Measurements from ENCODE around the gene ZNF516.

Gene ZNF516

DNA sequence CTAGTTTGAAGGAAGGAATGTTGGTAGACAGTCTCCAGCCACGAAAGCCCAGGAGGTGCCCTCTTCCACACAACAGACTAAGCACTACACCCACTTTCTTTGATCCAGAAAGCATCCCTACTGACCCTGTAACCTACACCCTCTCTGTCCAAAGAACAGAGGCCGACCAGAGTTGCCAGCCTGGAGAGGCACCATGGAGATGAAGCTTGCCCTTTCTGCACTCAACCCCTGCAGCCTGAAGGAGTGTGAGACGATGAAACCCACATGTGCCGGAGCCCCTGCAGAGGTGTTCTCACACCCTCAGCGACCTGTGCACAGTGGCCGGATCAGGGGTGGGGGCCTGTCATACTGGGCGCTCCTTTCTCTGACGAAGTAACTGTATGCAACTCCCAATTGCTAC lies 136.3 kb downstream of the ZNF516 start:
- H3K4me1 ChIP-seq (ENCODE audit: control insufficient read depth, insufficient read depth, low read length): no peaks in the 10 kb centered on the region
- ChIA-PET POLR2A (no interaction called here), CTCF (no interaction called here)
- H3K36me3 ChIP-seq (ENCODE audit: control insufficient read depth in 2 of 2, insufficient read depth in 1 of 2, low read length in 2 of 2): peaks cover 0 to 38% of the 10 kb centered on the region in 2 experiments; a peak in 1 of 3 replicates
- no peak for TF ChIP-seq ZNF837 (tag by site-specific recombination; IDR thresholded peaks at IDR 0.05)
- no peak for TF ChIP-seq ZNF785 (tag by site-specific recombination; IDR thresholded peaks at IDR 0.05)
- TF ChIP-seq ZSCAN16 (tag by site-specific recombination; IDR thresholded peaks at IDR 0.05): no peak
- no peak for TF ChIP-seq ZNF394 (tag by site-specific recombination; IDR thresholded peaks at IDR 0.05; ENCODE audit: borderline replicate concordance)
- no peak for TF ChIP-seq ZNF530 (tag by site-specific recombination; IDR thresholded peaks at IDR 0.05; ENCODE audit: low read depth)
- no peak for TF ChIP-seq ZNF626 (tag by site-specific recombination; IDR thresholded peaks at IDR 0.05)
- TF ChIP-seq ZNF274 (IDR thresholded peaks at IDR 0.05; ENCODE audit: low read length): no peak
- no peak for TF ChIP-seq ZNF274 (tag by site-specific recombination; IDR thresholded peaks at IDR 0.05; ENCODE audit: borderline replicate concordance)
- TF ChIP-seq, protein P1, sequence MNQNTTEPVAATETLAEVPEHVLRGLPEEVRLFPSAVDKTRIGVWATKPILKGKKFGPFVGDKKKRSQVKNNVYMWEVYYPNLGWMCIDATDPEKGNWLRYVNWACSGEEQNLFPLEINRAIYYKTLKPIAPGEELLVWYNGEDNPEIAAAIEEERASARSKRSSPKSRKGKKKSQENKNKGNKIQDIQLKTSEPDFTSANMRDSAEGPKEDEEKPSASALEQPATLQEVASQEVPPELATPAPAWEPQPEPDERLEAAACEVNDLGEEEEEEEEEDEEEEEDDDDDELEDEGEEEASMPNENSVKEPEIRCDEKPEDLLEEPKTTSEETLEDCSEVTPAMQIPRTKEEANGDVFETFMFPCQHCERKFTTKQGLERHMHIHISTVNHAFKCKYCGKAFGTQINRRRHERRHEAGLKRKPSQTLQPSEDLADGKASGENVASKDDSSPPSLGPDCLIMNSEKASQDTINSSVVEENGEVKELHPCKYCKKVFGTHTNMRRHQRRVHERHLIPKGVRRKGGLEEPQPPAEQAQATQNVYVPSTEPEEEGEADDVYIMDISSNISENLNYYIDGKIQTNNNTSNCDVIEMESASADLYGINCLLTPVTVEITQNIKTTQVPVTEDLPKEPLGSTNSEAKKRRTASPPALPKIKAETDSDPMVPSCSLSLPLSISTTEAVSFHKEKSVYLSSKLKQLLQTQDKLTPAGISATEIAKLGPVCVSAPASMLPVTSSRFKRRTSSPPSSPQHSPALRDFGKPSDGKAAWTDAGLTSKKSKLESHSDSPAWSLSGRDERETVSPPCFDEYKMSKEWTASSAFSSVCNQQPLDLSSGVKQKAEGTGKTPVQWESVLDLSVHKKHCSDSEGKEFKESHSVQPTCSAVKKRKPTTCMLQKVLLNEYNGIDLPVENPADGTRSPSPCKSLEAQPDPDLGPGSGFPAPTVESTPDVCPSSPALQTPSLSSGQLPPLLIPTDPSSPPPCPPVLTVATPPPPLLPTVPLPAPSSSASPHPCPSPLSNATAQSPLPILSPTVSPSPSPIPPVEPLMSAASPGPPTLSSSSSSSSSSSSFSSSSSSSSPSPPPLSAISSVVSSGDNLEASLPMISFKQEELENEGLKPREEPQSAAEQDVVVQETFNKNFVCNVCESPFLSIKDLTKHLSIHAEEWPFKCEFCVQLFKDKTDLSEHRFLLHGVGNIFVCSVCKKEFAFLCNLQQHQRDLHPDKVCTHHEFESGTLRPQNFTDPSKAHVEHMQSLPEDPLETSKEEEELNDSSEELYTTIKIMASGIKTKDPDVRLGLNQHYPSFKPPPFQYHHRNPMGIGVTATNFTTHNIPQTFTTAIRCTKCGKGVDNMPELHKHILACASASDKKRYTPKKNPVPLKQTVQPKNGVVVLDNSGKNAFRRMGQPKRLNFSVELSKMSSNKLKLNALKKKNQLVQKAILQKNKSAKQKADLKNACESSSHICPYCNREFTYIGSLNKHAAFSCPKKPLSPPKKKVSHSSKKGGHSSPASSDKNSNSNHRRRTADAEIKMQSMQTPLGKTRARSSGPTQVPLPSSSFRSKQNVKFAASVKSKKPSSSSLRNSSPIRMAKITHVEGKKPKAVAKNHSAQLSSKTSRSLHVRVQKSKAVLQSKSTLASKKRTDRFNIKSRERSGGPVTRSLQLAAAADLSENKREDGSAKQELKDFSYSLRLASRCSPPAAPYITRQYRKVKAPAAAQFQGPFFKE (tag by site-specific recombination; IDR thresholded peaks at IDR 0.05; ENCODE audit: borderline replicate concordance): no peak
- no peak for TF ChIP-seq FEZF1 (tag by site-specific recombination; IDR thresholded peaks at IDR 0.05)
- no peak for TF ChIP-seq ZNF223 (tag by site-specific recombination; IDR thresholded peaks at IDR 0.05)
- no peaks in the 10 kb centered on the region for H3K9me3 ChIP-seq (ENCODE audit: control insufficient read depth, insufficient read depth, low read depth, low read length)
- H3K4me3 ChIP-seq (ENCODE audit: low read depth, low read length): no peak overlapping the region
- H3K27ac ChIP-seq (ENCODE audit: extremely low read depth, low read depth, low read length): no peak overlapping the region

DNA sequence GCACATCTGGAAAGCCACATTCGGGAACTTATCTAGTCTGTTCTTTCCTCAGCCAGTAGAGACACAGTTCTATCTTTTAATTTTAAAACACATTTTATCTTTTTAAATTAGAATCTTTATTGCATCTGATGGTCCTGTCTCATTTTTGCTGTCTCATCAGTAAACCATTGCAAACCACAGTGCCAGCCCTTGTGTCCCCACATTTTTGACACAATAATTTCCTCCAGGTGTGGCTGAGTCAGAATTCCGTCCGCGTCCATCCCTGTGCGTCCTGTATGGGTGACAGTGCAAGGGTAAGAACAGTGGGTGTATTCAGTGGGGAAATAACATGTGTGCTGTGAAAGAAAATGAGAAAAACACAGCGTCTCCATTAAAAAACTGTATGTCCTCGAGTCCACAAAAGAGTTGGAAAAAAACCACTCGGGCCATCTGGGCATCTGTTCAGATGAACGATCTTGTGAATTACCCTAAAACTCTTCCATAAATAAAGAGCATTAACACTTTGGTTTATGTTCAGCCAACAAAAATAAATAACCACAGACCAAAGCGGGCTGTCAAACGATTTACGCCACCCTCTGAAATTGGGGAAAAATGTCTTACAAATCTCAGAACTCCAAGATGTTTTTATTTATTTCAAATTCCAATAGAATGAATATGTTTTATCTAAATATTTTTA lies 137.3 kb downstream of the ZNF516 start:
- Histone ChIP-seq H3K9me3 (ENCODE audit: control insufficient read depth, insufficient read depth, low read depth, low read length) (no peaks in the 10 kb centered on the region), H3K27ac (ENCODE audit: extremely low read depth, low read depth, low read length) (no peak overlapping the region), H3K4me1 (ENCODE audit: control insufficient read depth, insufficient read depth, low read length) (no peaks in the 10 kb centered on the region), H3K36me3 (ENCODE audit: control insufficient read depth in 2 of 2, insufficient read depth in 1 of 2, low read length in 2 of 2) (peaks cover 0 to 32% of the 10 kb centered on the region in 2 experiments; a peak in 1 of 3 replicates), H3K4me3 (ENCODE audit: low read depth, low read length) (no peak overlapping the region)
- POLR2A ChIA-PET: no interaction called here
- CTCF ChIA-PET: no interaction called here
- TF ChIP-seq ZNF670 (tag by site-specific recombination; IDR thresholded peaks at IDR 0.05; ENCODE audit: low read depth): no peak
- no peak for TF ChIP-seq ZNF169 (tag by site-specific recombination; IDR thresholded peaks at IDR 0.05)
- TF ChIP-seq, protein P2, sequence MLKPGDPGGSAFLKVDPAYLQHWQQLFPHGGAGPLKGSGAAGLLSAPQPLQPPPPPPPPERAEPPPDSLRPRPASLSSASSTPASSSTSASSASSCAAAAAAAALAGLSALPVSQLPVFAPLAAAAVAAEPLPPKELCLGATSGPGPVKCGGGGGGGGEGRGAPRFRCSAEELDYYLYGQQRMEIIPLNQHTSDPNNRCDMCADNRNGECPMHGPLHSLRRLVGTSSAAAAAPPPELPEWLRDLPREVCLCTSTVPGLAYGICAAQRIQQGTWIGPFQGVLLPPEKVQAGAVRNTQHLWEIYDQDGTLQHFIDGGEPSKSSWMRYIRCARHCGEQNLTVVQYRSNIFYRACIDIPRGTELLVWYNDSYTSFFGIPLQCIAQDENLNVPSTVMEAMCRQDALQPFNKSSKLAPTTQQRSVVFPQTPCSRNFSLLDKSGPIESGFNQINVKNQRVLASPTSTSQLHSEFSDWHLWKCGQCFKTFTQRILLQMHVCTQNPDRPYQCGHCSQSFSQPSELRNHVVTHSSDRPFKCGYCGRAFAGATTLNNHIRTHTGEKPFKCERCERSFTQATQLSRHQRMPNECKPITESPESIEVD (tag by site-specific recombination; IDR thresholded peaks at IDR 0.05): no peak
- TF ChIP-seq ZNF571 (tag by site-specific recombination; IDR thresholded peaks at IDR 0.05): no peak
- TF ChIP-seq ZNF558 (tag by site-specific recombination; IDR thresholded peaks at IDR 0.05): no peak
- TF ChIP-seq ZNF624 (tag by site-specific recombination; IDR thresholded peaks at IDR 0.05): no peak
- TF ChIP-seq ZFHX2 (tag by site-specific recombination; conservative IDR thresholded peaks at IDR 0.05): no peak
- TF ChIP-seq ZNF510 (tag by site-specific recombination; IDR thresholded peaks at IDR 0.05; ENCODE audit: insufficient replicate concordance): no peak
- no peak for TF ChIP-seq KLF8 (tag by site-specific recombination; IDR thresholded peaks at IDR 0.05)
- TF ChIP-seq, protein P3, sequence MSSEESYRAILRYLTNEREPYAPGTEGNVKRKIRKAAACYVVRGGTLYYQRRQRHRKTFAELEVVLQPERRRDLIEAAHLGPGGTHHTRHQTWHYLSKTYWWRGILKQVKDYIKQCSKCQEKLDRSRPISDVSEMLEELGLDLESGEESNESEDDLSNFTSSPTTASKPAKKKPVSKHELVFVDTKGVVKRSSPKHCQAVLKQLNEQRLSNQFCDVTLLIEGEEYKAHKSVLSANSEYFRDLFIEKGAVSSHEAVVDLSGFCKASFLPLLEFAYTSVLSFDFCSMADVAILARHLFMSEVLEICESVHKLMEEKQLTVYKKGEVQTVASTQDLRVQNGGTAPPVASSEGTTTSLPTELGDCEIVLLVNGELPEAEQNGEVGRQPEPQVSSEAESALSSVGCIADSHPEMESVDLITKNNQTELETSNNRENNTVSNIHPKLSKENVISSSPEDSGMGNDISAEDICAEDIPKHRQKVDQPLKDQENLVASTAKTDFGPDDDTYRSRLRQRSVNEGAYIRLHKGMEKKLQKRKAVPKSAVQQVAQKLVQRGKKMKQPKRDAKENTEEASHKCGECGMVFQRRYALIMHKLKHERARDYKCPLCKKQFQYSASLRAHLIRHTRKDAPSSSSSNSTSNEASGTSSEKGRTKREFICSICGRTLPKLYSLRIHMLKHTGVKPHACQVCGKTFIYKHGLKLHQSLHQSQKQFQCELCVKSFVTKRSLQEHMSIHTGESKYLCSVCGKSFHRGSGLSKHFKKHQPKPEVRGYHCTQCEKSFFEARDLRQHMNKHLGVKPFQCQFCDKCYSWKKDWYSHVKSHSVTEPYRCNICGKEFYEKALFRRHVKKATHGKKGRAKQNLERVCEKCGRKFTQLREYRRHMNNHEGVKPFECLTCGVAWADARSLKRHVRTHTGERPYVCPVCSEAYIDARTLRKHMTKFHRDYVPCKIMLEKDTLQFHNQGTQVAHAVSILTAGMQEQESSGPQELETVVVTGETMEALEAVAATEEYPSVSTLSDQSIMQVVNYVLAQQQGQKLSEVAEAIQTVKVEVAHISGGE (tag by site-specific recombination; conservative IDR thresholded peaks at IDR 0.05; ENCODE audit: low read depth): no peak
- TF ChIP-seq ZNF16 (tag by site-specific recombination; IDR thresholded peaks at IDR 0.05; ENCODE audit: low read depth): no peak
- TF ChIP-seq ZNF223 (tag by site-specific recombination; IDR thresholded peaks at IDR 0.05): no peak
- TF ChIP-seq ZBTB17 (tag by site-specific recombination; IDR thresholded peaks at IDR 0.05): no peak

All from HEK293 (cell line).